Right atrium auricular region (tissue), 2 donors: ENCODE results near the gene FARS2. TPM values are rescaled to one million over a fixed set of nuclear protein-coding genes. Genes with fewer than 3 reads are reported as not detected.

ENCODE experiments used
- DNase-seq: peaks from one replicate; pipeline ENCODE4 v3.0.0-alpha.2; 2019; ENCODE audit warnings: low spot score
- H3K27ac ChIP-seq, 2 donors: fragments of 200-600 bp; sonication (generic); 1 replicate in 1 of 2; 2 replicates in 1 of 2; pipeline ENCODE4 v1.5.1; 2016 to 2019
- H3K27me3 ChIP-seq, 2 donors: fragments of 200-600 bp; sonication (generic); one replicate each; pipeline versions ENCODE4 v1.5.1 to v1.6.0; 2017 to 2019
- H3K36me3 ChIP-seq: fragments of 200-600 bp; sonication (generic); one replicate; pipeline ENCODE4 v1.5.1; 2016
- H3K4me1 ChIP-seq, 2 donors: fragments of 200-600 bp; sonication (generic); one replicate each; pipeline versions ENCODE4 v1.5.1 to v1.6.0; 2017 to 2019
- H3K4me3 ChIP-seq, 2 donors: fragments of 200-600 bp; sonication (generic); 1 replicate in 1 of 2; 2 replicates in 1 of 2; pipeline ENCODE4 v1.5.1; 2017 to 2019; ENCODE audit warnings: mild to moderate bottlenecking in 1 of 2, moderate library complexity in 1 of 2
- H3K9me3 ChIP-seq, 2 donors: fragments of 200-600 bp; sonication (generic); one replicate each; pipeline ENCODE4 v1.5.1; 2019
- CTCF ChIP-seq, 2 donors: fragments of 200-600 bp; sonication (generic); IDR thresholded peaks; one replicate each; pipeline ENCODE4 v1.5.1; 2019; ENCODE audit warnings: antibody characterized with exemption in 2 of 2
- total RNA-seq, 2 donors: library from RNA; depleted of rRNA; stranded (reverse); fragments of >200 nt; gene quantifications; one replicate each; pipeline ENCODE4 v1.1.0, GENCODE V29; 2016

FARS2 gene
- total RNA-seq, 2 donors from 2014 or later: 9.4 to 15.0 TPM

- no peak for TF ChIP-seq CTCF (IDR thresholded peaks at IDR 0.05)
- no peaks in the 10 kb centered on the region for H3K27me3 ChIP-seq
- no peak for DNase-seq
- no peaks in the 10 kb centered on the region for H3K36me3 ChIP-seq
- H3K27ac ChIP-seq: no peak overlapping the region
- H3K9me3 ChIP-seq: no peaks in the 10 kb centered on the region
- H3K4me1 ChIP-seq: peaks cover 0 to 5% of the 10 kb centered on the region in 2 donors
- H3K4me3 ChIP-seq: no peak overlapping the region
These were observed 104.3 kb downstream of the FARS2 start for GRCh38 chr6:5365436-5366195.

- no peak overlapping the region for H3K4me3 ChIP-seq
- no peak overlapping the region for H3K27ac ChIP-seq
- no peak for TF ChIP-seq CTCF (IDR thresholded peaks at IDR 0.05)
- H3K36me3 ChIP-seq: no peaks in the 10 kb centered on the region
- no peaks in the 10 kb centered on the region for H3K27me3 ChIP-seq
- H3K4me1 ChIP-seq: peaks cover 0 to 5% of the 10 kb centered on the region in 2 donors
- H3K9me3 ChIP-seq: no peaks in the 10 kb centered on the region
- DNase-seq: no peak
These were observed 105.6 kb downstream of the FARS2 start for GRCh38 chr6:5366941-5367340.

- no peak for DNase-seq
- no peak for TF ChIP-seq CTCF (IDR thresholded peaks at IDR 0.05)
- no peak overlapping the region for H3K4me3 ChIP-seq
These were observed 106.2 kb downstream of the FARS2 start for GRCh38 chr6:5367510-5367909.

GRCh38 chr6:5373430-5373829 lies 112.1 kb downstream of the FARS2 start:
- DNase-seq: no peak
- no peak for TF ChIP-seq CTCF (IDR thresholded peaks at IDR 0.05)

More at GRCh38 chr6:5367510-5367909, 106.2 kb downstream of the FARS2 start:
- H3K4me1 ChIP-seq: peaks cover 0 to 5% of the 10 kb centered on the region in 2 donors
- no peak overlapping the region for H3K27ac ChIP-seq
- no peaks in the 10 kb centered on the region for H3K9me3 ChIP-seq
- no peaks in the 10 kb centered on the region for H3K36me3 ChIP-seq
- no peaks in the 10 kb centered on the region for H3K27me3 ChIP-seq

DNA sequence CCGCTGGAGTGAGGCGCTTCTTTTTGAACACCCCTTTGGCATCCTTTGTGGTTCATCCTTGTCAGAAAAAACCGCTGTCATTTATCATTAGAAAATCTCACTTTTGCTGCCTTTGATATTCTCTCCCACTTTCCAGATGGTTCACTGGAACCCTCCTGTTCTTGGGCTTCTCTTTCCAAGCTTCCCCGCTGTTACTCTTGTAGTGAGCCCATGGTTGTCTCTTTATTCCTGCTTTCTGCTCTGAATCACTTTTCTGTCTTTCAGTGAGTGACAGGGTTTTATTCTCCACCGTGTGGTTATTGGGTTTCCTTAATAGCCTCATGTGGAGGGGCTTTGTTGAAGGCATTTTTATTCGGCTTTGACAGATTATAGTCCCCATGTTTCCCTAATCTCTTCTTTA lies 117.0 kb downstream of the FARS2 start:
- Histone ChIP-seq H3K9me3 (no peaks in the 10 kb centered on the region), H3K27me3 (no peaks in the 10 kb centered on the region), H3K4me1 (no peaks in the 10 kb centered on the region), H3K27ac (no peak overlapping the region), H3K4me3 (no peak overlapping the region), H3K36me3 (no peaks in the 10 kb centered on the region)
- no peak for DNase-seq
- TF ChIP-seq CTCF (IDR thresholded peaks at IDR 0.05): no peak

More at GRCh38 chr6:5373430-5373829, 112.1 kb downstream of the FARS2 start:
- H3K27me3 ChIP-seq: no peaks in the 10 kb centered on the region
- no peaks in the 10 kb centered on the region for H3K4me1 ChIP-seq
- H3K9me3 ChIP-seq: no peaks in the 10 kb centered on the region
- no peak overlapping the region for H3K4me3 ChIP-seq
- H3K27ac ChIP-seq: no peak overlapping the region
- H3K36me3 ChIP-seq: no peaks in the 10 kb centered on the region
